ENCODE measurements around the gene STEAP3. TPM values are rescaled to one million over a fixed set of nuclear protein-coding genes. Genes with fewer than 3 reads are reported as not detected.

Gene STEAP3
- total RNA-seq, 1 donor from 2014 or later: 7.7 TPM

- no peak for DNase-seq (ENCODE audit: low read depth in 2 of 2)
Observed at GRCh38 chr2:119197529-119198239, 25.9 kb upstream of the STEAP3 start.

DNA sequence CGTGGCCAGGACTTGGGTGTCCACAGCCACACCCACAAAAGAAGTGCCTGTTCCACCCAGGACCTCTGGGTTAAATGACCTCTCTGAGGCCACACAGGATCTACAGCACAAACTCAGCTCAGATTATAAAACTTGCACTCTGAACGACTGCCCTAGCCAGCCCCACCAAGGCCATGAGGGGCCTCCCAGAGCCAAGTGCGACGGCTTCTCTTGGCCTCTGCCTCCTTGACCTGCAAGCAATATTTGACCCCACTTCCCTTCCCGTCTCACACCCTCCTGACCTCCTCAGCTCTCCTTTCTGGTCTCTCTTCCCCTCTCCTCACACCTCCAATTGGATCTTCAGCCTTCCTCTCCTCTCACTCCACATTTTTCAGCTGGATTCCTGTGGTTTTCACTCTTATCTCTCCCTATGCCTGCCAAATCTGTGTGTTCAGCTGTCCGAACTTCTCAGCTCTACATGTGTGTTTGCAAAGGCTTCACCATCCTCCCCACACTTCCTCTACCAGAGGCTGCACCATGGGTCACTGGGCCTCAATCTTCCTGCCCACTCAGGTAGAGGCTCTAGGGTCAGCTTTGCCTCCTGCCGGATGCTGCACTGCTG is 25.3 kb upstream of the STEAP3 start:
- no peak for DNase-seq (ENCODE audit: low read depth in 2 of 2)

GRCh38 chr2:119201815-119202214 is 21.8 kb upstream of the STEAP3 start:
- no peak for DNase-seq (ENCODE audit: low read depth in 2 of 2)

DNA sequence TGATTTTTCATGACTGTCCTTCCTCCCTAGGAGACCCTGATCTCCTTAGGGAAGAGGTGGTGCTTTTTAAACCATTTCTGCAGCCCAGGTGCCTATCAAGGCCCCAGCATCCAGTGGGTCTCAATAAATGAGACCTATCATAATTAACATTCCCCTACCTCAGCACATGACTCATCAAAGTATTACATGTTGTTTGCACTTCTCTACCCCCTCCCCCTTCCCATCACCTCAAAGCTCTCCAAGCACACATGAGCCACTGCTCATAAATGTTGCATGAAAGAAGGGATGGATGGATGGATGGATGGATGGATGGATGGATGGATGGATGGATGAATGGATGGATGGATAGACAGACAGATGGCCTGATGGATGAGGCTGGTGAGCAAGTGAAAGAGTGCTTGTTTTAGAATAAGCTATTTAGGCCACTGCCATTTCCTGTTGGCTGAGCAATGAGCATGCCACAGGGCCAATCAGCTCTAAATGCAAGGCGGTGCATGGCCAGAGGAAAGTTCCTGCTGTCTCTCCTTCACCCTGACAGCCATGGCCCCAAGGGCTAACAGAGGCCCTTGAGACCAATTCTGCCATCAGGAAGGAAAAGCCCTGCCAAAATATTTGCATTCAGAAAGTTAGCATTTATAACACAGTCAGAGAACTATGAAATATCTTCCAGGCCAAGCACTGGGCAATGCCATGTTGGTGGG is 20.9 kb upstream of the STEAP3 start:
- no peak for DNase-seq (ENCODE audit: low read depth in 2 of 2)

DNA sequence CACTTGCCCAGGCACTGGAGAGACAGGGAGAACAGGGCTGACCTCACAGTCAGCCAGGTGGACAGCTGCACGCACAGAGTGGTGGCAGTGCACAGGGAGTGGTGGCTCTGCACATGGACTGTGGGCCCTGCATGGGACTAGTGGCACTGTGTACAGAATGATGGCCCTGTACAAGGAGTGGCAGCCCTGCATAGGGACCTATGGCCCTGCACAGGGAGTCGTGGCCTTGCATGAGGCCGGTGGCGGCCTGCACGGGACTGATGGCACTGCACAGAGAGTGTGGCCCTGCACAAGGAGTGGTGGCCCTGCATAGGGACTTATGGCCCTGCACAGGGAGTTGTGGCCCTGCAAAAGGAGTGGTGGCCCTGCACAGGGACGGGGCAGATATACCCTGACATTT is 19.1 kb upstream of the STEAP3 start:
- DNase-seq (ENCODE audit: low read depth in 2 of 2): no peak

GRCh38 chr2:119205001-119205706 is 18.5 kb upstream of the STEAP3 start:
- DNase-seq (ENCODE audit: low read depth in 2 of 2): no peak

- no peak for DNase-seq (ENCODE audit: low read depth in 2 of 2)
Observed at GRCh38 chr2:119206201-119206600, 17.4 kb upstream of the STEAP3 start.

DNA sequence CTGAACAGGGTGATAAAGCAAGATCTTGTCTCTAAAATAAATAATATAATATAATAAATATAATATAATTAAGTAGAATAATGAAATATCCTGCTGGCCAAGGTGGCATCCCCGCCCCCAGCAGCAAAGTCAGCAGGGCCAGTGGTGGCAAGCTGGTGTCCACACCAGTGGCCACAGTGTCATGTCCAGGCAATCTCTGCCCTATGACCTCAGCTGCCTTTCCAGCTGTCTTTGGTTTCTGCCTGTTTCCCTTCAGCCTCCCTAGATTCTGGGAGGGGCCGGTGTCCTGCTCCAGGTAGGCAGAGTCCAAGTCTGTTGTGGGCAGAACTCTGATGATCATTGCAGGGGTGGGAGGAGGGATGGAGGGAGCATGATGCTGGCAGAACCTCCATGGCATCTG is 16.2 kb upstream of the STEAP3 start:
- DNase-seq (ENCODE audit: low read depth in 2 of 2): no peak

DNA sequence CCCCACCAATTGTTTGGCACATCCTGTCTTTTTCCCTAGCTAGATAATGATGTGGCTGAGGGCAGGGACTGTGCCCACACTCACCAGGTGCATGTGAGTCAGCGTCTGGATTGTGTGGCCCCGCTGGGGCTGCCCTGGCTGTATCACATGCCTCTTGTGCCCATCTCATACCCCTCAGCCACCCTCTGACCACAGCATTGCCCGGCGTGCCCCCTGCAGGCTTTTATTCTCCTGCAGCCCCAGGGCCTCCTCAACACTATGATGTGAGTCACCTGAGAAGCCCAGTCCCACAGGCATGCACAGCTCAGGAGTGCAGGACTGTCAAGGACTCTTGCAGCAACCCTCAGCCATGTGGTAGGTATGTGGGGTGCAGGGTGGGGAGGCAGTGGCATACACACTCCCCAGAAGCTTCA is 14.8 kb upstream of the STEAP3 start:
- DNase-seq (ENCODE audit: low read depth in 2 of 2): peak in 1 of 2 donors; percentile 32

- no peak for DNase-seq (ENCODE audit: low read depth in 2 of 2)
Observed at GRCh38 chr2:119212139-119212800, 11.4 kb upstream of the STEAP3 start.

- no peak for DNase-seq (ENCODE audit: low read depth in 2 of 2)
Observed at GRCh38 chr2:119214453-119215037, 9.1 kb upstream of the STEAP3 start.

- no peak for DNase-seq (ENCODE audit: low read depth in 2 of 2)
Observed at GRCh38 chr2:119216994-119217393, 6.6 kb upstream of the STEAP3 start.

GRCh38 chr2:119218478-119219064 is 5.1 kb upstream of the STEAP3 start:
- peak in 1 of 2 donors; percentile 54 for DNase-seq (ENCODE audit: low read depth in 2 of 2)

DNA sequence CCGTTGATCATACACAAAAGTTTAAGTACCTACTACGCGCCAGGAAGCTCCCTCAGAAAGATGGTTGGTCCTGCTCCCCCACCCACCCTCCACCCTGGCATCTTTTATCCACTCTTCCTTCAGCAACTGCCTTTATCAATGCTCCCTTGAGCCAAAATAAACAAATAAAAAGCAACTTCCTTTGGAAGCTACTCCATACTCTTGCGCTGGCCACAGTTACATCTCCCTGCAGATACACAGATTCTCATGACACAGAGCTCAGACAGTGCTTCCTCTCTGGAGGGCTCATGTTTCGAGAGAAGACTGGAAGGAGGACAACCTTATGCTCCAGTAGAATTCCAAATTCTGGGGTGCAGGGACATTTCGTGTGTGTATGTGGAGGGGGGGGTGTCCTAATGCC is 3.8 kb upstream of the STEAP3 start:
- DNase-seq (ENCODE audit: low read depth in 2 of 2): no peak

- DNase-seq (ENCODE audit: low read depth in 2 of 2): no peak
Observed at GRCh38 chr2:119220720-119221301, 2.8 kb upstream of the STEAP3 start.

DNA sequence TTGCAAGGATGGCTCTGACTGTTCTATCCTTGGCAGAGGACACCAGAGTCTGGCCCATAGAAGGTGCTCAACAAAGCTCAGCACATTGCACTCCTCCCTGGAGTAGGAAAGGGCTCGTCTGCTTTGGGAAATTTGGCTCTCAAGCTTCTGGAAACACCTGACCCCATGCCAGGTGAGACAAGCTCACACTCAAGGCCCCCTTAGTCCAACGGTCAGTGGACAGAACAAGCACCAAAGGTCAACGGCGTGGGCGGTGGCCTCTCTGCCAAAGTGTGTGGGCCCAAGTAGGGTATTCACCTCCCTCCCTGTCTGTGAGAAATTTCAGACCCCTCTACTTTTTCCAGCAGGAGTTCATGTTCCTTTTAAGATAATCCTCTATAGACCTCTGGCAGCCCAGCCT is 2.0 kb upstream of the STEAP3 start:
- DNase-seq (ENCODE audit: low read depth in 2 of 2): no peak

DNA sequence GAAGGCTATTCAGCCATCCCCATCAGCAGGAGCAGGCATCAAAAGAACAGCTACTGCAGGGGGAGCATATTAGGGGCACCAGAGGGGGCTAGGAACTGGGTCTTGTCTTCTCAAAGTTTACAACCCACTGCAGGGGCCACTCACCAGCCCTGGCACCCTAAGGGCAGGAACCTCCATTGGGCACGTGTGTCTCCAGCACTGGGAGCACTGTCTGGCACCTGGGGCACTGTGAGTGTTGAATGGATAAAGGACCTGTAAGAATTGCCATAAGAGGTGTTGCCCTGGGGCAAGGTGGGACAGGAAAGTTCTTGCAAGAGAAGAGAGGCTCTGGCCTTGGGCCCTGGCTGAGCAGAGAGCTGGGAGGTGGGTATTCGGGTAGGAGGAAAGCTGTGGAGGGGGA is 1.4 kb upstream of the STEAP3 start:
- no peak for DNase-seq (ENCODE audit: low read depth in 2 of 2)

DNA sequence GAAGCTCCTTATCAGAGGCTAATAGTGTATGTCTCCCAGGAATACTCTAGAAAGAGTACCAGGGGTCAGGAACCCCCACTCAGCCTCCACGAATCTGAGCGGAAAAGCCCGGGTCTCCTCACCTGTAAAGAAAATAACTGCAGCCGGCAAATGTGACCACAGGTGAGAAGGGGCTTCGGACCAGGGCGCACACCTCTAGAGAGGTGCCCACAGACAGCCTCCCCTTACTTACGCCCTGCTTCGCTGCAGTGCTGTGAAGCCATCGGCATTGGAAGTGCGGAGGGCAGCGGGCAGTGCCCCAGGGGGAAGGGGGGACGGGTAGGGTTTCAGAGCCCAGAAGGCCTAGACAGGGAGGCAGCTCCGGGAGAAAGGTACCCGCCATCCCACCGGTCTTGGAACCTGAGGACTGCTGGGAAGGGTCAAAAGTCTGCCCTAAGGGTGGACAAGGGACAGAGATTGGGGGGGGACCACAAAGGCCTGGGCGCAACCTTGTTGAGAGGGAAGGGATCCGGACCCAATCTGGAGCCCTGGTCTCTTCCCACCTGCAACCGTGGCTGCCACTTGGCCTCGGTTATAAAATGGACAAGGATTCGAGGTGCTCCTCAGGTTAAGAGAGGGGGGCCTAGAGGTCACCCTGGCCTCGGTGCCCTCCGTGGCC is 642 bp upstream of the STEAP3 start:
- DNase-seq (ENCODE audit: low read depth in 2 of 2): no peak

- no peak for DNase-seq (ENCODE audit: low read depth in 2 of 2)
Observed at GRCh38 chr2:119224391-119225104, 914 bp downstream of the STEAP3 start.

Measured in dermis microvascular lymphatic vessel endothelial cell (primary cell).